22Rv1 (cell line): ENCODE measurements around the gene CFAP54.

Experiments used
- H3K27ac ChIP-seq: fragments of 450-650 bp; 2 replicates; pipeline ENCODE4 v1.5.1; 2017
- ZFX ChIP-seq: fragments of 450-650 bp; IDR thresholded peaks from 2 replicates; pipeline ENCODE4 v1.6.1; 2017; ENCODE audit warnings: antibody characterized with exemption, borderline replicate concordance
- TF ChIP-seq, protein P1 (sequence below): fragments of 450-650 bp; IDR thresholded peaks from 2 replicates; pipeline ENCODE4 v1.5.1; 2017; ENCODE audit warnings: mild to moderate bottlenecking

The CFAP54 gene

DNA sequence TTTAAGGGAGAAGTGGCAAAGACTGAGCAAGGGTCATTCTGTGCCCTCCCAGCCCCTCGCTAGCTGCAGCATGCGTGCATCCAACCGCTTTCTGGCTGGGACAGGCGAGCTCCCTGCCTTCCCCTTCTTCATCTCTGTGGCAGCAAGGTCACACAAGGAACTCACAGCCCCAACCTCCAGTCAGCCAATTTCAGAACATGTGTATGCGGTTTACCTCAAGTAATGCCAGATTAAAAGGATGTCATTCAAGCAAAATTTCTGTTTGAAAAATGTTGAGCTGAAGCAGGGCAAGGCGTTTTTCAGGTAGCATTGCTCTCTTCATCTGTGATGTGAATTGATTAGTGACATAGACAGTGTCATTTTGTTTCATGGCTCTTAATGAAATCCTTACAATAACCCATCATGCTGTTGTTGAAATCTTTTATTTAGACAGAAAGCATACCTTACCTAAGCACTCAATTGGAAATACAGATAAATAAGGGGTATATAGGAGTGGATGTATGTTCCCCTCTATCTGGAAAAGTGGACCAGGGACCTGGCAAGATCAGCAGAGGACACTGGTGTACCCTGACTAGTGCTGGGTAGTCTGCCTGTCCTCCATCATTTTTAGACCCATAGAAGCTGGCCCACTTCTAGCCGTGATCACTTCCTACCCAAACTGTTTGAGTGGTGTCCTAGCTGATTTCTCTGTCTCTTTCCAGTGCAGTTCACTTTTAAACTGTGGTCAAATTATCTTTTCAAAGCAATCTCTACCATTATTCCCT, 334.9 kb downstream of the CFAP54 start:
- no peak overlapping the region for H3K27ac ChIP-seq
- TF ChIP-seq, protein P1, sequence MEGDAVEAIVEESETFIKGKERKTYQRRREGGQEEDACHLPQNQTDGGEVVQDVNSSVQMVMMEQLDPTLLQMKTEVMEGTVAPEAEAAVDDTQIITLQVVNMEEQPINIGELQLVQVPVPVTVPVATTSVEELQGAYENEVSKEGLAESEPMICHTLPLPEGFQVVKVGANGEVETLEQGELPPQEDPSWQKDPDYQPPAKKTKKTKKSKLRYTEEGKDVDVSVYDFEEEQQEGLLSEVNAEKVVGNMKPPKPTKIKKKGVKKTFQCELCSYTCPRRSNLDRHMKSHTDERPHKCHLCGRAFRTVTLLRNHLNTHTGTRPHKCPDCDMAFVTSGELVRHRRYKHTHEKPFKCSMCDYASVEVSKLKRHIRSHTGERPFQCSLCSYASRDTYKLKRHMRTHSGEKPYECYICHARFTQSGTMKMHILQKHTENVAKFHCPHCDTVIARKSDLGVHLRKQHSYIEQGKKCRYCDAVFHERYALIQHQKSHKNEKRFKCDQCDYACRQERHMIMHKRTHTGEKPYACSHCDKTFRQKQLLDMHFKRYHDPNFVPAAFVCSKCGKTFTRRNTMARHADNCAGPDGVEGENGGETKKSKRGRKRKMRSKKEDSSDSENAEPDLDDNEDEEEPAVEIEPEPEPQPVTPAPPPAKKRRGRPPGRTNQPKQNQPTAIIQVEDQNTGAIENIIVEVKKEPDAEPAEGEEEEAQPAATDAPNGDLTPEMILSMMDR = no peak
- no peak for TF ChIP-seq ZFX

GRCh38 chr12:96824838-96825236, 335.5 kb downstream of the CFAP54 start:
- no peak for TF ChIP-seq ZFX
- TF ChIP-seq, protein P1 = no peak
- H3K27ac ChIP-seq = no peak overlapping the region

- TF ChIP-seq, protein P1 = peak; percentile 23; the same call in 1 of the 2 replicates
- TF ChIP-seq ZFX = no peak
- no peak overlapping the region for H3K27ac ChIP-seq
These were observed 338.9 kb downstream of the CFAP54 start for GRCh38 chr12:96828169-96828789.

DNA sequence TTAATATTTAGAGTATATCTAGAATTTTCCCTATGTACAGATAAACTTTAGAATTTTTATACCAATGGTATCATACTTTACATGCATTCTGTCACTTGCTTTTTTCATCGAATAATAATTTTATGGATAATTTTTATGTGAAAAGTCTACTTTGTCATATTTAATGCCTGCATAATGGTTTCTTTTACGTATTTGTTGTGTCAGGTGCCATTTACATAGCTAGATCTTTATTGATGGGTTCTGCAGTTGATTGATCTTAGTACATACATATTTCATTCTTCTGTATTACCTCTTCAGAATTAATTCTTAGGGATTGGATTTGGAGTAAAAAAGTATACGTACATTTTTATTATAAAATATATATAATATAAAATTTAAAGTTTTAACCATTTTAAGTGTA, 340.0 kb downstream of the CFAP54 start:
- H3K27ac ChIP-seq = no peak overlapping the region
- no peak for TF ChIP-seq ZFX

DNA sequence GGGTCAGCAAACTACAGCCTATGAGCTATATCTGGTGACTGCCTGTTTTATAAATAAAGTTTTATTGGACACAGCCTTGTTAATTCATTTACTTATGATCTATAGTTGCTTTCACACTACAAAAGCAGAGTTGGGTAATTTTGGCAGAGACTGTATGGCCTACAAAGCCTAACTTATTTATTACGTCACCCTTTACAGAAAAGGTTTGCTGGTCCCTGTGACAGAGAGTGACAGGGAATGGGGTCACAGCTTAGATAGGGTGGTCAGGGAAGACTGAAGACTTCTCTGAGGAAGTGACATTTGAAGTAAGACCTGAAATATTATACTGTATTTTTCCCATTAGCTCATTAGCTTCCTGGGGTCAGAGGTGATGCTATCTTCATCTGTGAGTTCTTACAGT, 342.0 kb downstream of the CFAP54 start:
- no peak overlapping the region for H3K27ac ChIP-seq
- no peak for TF ChIP-seq ZFX
- TF ChIP-seq, protein P1 = no peak

GRCh38 chr12:96846293-96846692, 356.9 kb downstream of the CFAP54 start:
- no peak for TF ChIP-seq ZFX
- TF ChIP-seq, protein P1 = no peak

DNA sequence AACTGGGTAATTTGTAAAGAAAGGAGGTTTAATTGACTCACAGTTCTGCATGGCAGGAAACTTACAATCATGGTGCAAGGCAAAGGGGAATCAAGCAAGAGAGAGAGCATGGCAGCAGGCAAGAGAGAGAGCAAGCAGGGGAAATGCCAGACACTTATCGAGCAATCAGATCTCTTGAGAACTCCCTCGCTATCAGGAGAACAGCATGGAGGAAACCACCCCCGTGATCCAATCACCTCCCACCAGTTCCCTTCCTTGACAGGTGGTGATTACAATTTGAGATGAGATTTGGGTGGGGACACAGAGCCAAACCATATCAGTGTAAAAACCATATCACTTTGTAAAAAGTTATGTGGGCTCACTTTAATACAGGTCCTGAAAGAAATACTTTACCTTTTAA, 361.3 kb downstream of the CFAP54 start:
- no peak overlapping the region for H3K27ac ChIP-seq
- TF ChIP-seq, protein P1 = no peak
- TF ChIP-seq ZFX = no peak

More at GRCh38 chr12:96846293-96846692, 356.9 kb downstream of the CFAP54 start:
- H3K27ac ChIP-seq = no peak overlapping the region
